ENCODE results near the gene TNNC1. TPM values are rescaled to one million over a fixed set of nuclear protein-coding genes. Genes with fewer than 3 reads are reported as not detected.

Gene TNNC1
- total and polyA plus RNA-seq, 10 donors = 0.74 to 5.8 (median 1.9) TPM

GRCh38 chr3:52446631-52447511, 7.0 kb downstream of the TNNC1 start:
- intact Hi-C loops (cut with DNase I; ENCODE audit: low total_unique reads) = no loop called here
- Histone ChIP-seq H3K36me3 (no peaks in the 10 kb centered on the region), H3K9me3 (no peaks in the 10 kb centered on the region), H3K27ac (no peak overlapping the region), H3K27me3 (replicated peaks in 1 of 7) (no peaks in the 10 kb centered on the region), H3K4me1 (peaks cover 0 to 24% (median 17%) of the 10 kb centered on the region in 6 donors), H3K4me3 (no peak overlapping the region)
- no peak for TF ChIP-seq POLR2A (IDR thresholded peaks at IDR 0.05)
- no peak for TF ChIP-seq POLR2AphosphoS5 (IDR thresholded peaks at IDR 0.05)
- peak; percentile 89 to 100 (median 98) for TF ChIP-seq CTCF (IDR thresholded peaks at IDR 0.05 in 8 of 11, conservative IDR thresholded peaks at IDR 0.05 in 3 of 11)
- 23 to 38% (median 37%) methylated on average over 9 to 13 of the region's 13 CpGs for WGBS, 5 donors
- DNase-seq = peak; percentile 87

GRCh38 chr3:52446042-52446441, 7.8 kb downstream of the TNNC1 start:
- H3K4me1 ChIP-seq = peaks cover 0 to 24% (median 17%) of the 10 kb centered on the region in 6 donors
- no peaks in the 10 kb centered on the region for H3K27me3 ChIP-seq (replicated peaks in 1 of 7)
- 82 to 94% (median 90%) methylated on average over 3 to 4 of the region's 4 CpGs for WGBS, 5 donors
- H3K27ac ChIP-seq = no peak overlapping the region
- intact Hi-C loops (cut with DNase I; ENCODE audit: low total_unique reads) = no loop called here
- no peak overlapping the region for H3K4me3 ChIP-seq
- peak; percentile 50 for DNase-seq
- TF ChIP-seq POLR2A (IDR thresholded peaks at IDR 0.05) (no peak), CTCF (IDR thresholded peaks at IDR 0.05 in 8 of 11, conservative IDR thresholded peaks at IDR 0.05 in 3 of 11) (no peak), POLR2AphosphoS5 (IDR thresholded peaks at IDR 0.05) (no peak)
- no peaks in the 10 kb centered on the region for H3K36me3 ChIP-seq
- H3K9me3 ChIP-seq = no peaks in the 10 kb centered on the region

- WGBS, 5 donors = 18 to 27% (median 25%) methylated on average over 12 to 19 of the region's 19 CpGs
- no peaks in the 10 kb centered on the region for H3K9me3 ChIP-seq
- peaks cover 0 to 24% (median 17%) of the 10 kb centered on the region in 6 donors for H3K4me1 ChIP-seq
- intact Hi-C loops (cut with DNase I; ENCODE audit: low total_unique reads) = no loop called here
- no peak for TF ChIP-seq POLR2A (IDR thresholded peaks at IDR 0.05)
- TF ChIP-seq CTCF (IDR thresholded peaks at IDR 0.05 in 8 of 11, conservative IDR thresholded peaks at IDR 0.05 in 3 of 11) = peak; percentile 54 to 84 (median 75)
- peak; percentile 47 to 72 (median 68) for TF ChIP-seq POLR2AphosphoS5 (IDR thresholded peaks at IDR 0.05)
- no peaks in the 10 kb centered on the region for H3K27me3 ChIP-seq (replicated peaks in 1 of 7)
- DNase-seq = peak; percentile 91
- peak within 1 kb of the TSS in 2 of 8 donors; percentile 6 to 16 for H3K27ac ChIP-seq
- H3K36me3 ChIP-seq = no peaks in the 10 kb centered on the region
- H3K4me3 ChIP-seq = peak within 1 kb of the TSS in 4 of 8 donors; percentile 11 to 54 (median 22)
Measured at GRCh38 chr3:52444860-52445793, 8.7 kb downstream of the TNNC1 start, which contains the start of gene SEMA3G. Gene SEMA3G, minus strand, starts transcription at chr3:52445103. Its CDS starts 76 bp downstream, at chr3:52445027.

All from spleen (tissue), 11 donors.